Hepatocyte (in vitro differentiated cells): ENCODE data around the gene PACSIN3. TPM values are rescaled to one million over a fixed set of nuclear protein-coding genes. Genes with fewer than 3 reads are reported as not detected.

Experiments
- DNase-seq: peaks from one replicate; pipeline ENCODE4 v3.0.0-alpha.2; 2016; ENCODE audit warnings: low spot score
- H2AFZ ChIP-seq: fragments of 200-600 bp; sonication (generic); 2 replicates; pipeline ENCODE4 v1.6.0; 2016; ENCODE audit warnings: antibody characterized with exemption, mild to moderate bottlenecking
- H3K27ac ChIP-seq: fragments of 200-600 bp; sonication (generic); 2 replicates; pipeline ENCODE4 v1.5.1; 2016; ENCODE audit warnings: mild to moderate bottlenecking
- H3K27me3 ChIP-seq: fragments of 200-600 bp; sonication (generic); 2 replicates; pipeline ENCODE4 v1.6.1; 2016
- H3K36me3 ChIP-seq: fragments of 200-600 bp; sonication (generic); replicated peaks from 2 replicates; pipeline ENCODE4 v1.5.1; 2016; ENCODE audit warnings: low read depth; ENCODE audit not compliant: insufficient read depth
- H3K4me1 ChIP-seq: fragments of 200-600 bp; sonication (generic); 2 replicates; pipeline ENCODE4 v1.5.1; 2016; ENCODE audit warnings: mild to moderate bottlenecking, moderate library complexity; ENCODE audit not compliant: insufficient read depth
- H3K4me2 ChIP-seq: fragments of 200-600 bp; sonication (generic); 2 replicates; pipeline ENCODE4 v1.6.0; 2016
- H3K4me3 ChIP-seq: fragments of 200-600 bp; sonication (generic); 2 replicates; pipeline ENCODE4 v1.5.1; 2016; ENCODE audit warnings: mild to moderate bottlenecking
- H3K79me2 ChIP-seq: fragments of 200-600 bp; sonication (generic); 2 replicates; pipeline ENCODE4 v1.6.0; 2017; ENCODE audit warnings: mild to moderate bottlenecking
- H3K9me2 ChIP-seq: fragments of 200-600 bp; sonication (generic); replicated peaks from 2 replicates; pipeline ENCODE4 v1.6.0; 2017; ENCODE audit warnings: mild to moderate bottlenecking; ENCODE audit not compliant: insufficient read depth
- H3K9me3 ChIP-seq: fragments of 200-600 bp; sonication (generic); 2 replicates; pipeline ENCODE4 v1.5.1; 2016; ENCODE audit warnings: low read depth, mild to moderate bottlenecking
- H4K20me1 ChIP-seq: fragments of 200-600 bp; sonication (generic); 2 replicates; pipeline ENCODE4 v1.6.0; 2016; ENCODE audit warnings: mild to moderate bottlenecking; ENCODE audit not compliant: insufficient read depth, poor library complexity, severe bottlenecking
- EZH2 ChIP-seq: fragments of 200-600 bp; sonication (generic); IDR thresholded peaks from 2 replicates; pipeline ENCODE4 v1.6.1; 2016; ENCODE audit warnings: antibody characterized with exemption, mild to moderate bottlenecking, borderline replicate concordance
- EZH2phosphoT487 ChIP-seq: fragments of 200-600 bp; sonication (generic); IDR thresholded peaks from one replicate; pipeline ENCODE4 v1.6.1; 2018; ENCODE audit warnings: antibody characterized with exemption, mild to moderate bottlenecking, low read depth, moderate library complexity; ENCODE audit not compliant: unreplicated experiment, severe bottlenecking
- WGBS: methylation state at CpG from one replicate; pipeline ENCODE4 v1.1.6; 2016; ENCODE audit warnings: low lambda C conversion rate; ENCODE audit errors: missing lambda C conversion rate; 5-methylcytosine and 5-hydroxymethylcytosine counted together
- polyA plus RNA-seq: library from polyadenylated mRNA; unstranded; fragments of >200 nt; fragmentation: Nextera tagmentation; extraction: Ambion mirVana; gene quantifications from 2 replicates; pipeline ENCODE4 v1.2.1, GENCODE V29; 2016
- total RNA-seq: library from RNA; depleted of rRNA; stranded (reverse); fragments of >200 nt; gene quantifications from 2 replicates; pipeline ENCODE4 v1.2.3, GENCODE V29; 2014
- TF ChIP-seq, protein P1 (sequence below): fragments of 200-600 bp; sonication (generic); IDR thresholded peaks from 2 replicates; pipeline ENCODE4 v1.5.1; 2016; ENCODE audit warnings: antibody characterized with exemption, mild to moderate bottlenecking; ENCODE audit not compliant: poor library complexity

PACSIN3 gene
- total and polyA plus RNA-seq, 2 experiments from 2014 or later: 53.7 to 70.7 TPM

DNA sequence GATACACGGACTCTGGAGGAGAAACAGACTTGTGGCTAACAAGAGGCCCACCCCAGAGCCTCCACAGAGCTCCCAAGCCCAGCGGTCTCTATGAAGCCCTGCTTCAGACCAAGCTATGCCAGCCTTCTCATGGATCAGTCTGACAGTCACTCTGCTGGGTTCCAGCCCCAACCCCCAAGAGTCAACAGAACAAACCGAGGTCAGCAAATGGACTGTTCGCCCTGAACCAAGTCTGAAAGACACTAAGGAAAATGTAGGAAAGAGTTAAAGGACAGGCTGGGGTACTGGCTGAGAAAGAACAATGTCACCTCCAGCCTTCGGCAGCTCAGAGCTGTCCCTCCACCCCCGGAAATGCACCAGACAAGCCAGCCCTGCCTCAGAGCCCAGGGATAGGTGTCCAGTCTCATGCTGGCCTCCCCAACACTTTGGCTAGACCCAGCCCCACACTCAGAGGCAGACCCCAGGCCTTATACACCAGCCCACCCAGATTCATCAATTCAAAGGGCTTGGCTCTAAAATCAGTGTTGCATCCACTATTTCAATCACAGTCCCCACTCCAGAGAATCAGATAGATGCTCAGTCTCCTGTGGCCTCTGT lies 13.4 kb downstream of the PACSIN3 start:
- H3K9me3 ChIP-seq: no peaks in the 10 kb centered on the region
- H3K4me1 ChIP-seq: peaks cover 12% of the 10 kb centered on the region
- H2AFZ ChIP-seq: no peak overlapping the region
- DNase-seq: no peak
- H3K4me2 ChIP-seq: no peak overlapping the region
- no peak overlapping the region for H3K4me3 ChIP-seq
- no peak overlapping the region for H3K27ac ChIP-seq
- H3K9me2 ChIP-seq: no peaks in the 10 kb centered on the region
- peaks cover 19% of the 10 kb centered on the region for H4K20me1 ChIP-seq
- WGBS: 85% methylated on average over 6 of the region's 6 CpGs
- TF ChIP-seq EZH2phosphoT487: no peak
- TF ChIP-seq, protein P1, sequence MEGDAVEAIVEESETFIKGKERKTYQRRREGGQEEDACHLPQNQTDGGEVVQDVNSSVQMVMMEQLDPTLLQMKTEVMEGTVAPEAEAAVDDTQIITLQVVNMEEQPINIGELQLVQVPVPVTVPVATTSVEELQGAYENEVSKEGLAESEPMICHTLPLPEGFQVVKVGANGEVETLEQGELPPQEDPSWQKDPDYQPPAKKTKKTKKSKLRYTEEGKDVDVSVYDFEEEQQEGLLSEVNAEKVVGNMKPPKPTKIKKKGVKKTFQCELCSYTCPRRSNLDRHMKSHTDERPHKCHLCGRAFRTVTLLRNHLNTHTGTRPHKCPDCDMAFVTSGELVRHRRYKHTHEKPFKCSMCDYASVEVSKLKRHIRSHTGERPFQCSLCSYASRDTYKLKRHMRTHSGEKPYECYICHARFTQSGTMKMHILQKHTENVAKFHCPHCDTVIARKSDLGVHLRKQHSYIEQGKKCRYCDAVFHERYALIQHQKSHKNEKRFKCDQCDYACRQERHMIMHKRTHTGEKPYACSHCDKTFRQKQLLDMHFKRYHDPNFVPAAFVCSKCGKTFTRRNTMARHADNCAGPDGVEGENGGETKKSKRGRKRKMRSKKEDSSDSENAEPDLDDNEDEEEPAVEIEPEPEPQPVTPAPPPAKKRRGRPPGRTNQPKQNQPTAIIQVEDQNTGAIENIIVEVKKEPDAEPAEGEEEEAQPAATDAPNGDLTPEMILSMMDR: no peak
- TF ChIP-seq EZH2: no peak
- no peaks in the 10 kb centered on the region for H3K36me3 ChIP-seq
- H3K27me3 ChIP-seq: no peaks in the 10 kb centered on the region
- peaks cover 77% of the 10 kb centered on the region for H3K79me2 ChIP-seq

DNA sequence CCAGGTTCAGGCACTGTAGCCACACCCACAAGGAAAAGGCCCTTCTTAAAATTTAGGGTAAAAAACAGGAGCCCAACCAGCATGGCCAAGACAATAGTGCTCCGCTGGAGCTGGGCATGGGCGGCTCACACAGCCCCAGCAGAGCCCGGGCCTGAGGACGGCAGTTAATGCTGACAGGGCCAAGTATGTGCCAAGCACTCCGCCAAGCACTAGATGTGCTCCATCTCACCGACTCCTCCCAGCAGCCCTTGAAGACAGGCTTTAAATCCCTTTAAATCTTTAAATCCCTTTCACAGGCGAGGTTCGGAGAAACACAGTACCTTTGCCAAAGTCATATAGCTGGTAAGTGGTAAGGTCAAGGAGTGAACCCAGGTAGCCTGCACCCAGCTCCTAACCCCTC lies 14.4 kb downstream of the PACSIN3 start:
- DNase-seq: no peak
- H3K4me1 ChIP-seq: peaks cover 7% of the 10 kb centered on the region
- no peak overlapping the region for H3K4me3 ChIP-seq
- H3K9me2 ChIP-seq: no peaks in the 10 kb centered on the region
- peaks cover 19% of the 10 kb centered on the region for H4K20me1 ChIP-seq
- no peak for TF ChIP-seq EZH2phosphoT487
- no peak for TF ChIP-seq EZH2
- TF ChIP-seq, protein P1: no peak
- no peaks in the 10 kb centered on the region for H3K9me3 ChIP-seq
- 76% methylated on average over 8 of the region's 8 CpGs for WGBS
- H3K27ac ChIP-seq: no peak overlapping the region
- H3K4me2 ChIP-seq: no peak overlapping the region
- peaks cover 79% of the 10 kb centered on the region for H3K79me2 ChIP-seq
- H3K36me3 ChIP-seq: no peaks in the 10 kb centered on the region
- no peak overlapping the region for H2AFZ ChIP-seq
- no peaks in the 10 kb centered on the region for H3K27me3 ChIP-seq

DNA sequence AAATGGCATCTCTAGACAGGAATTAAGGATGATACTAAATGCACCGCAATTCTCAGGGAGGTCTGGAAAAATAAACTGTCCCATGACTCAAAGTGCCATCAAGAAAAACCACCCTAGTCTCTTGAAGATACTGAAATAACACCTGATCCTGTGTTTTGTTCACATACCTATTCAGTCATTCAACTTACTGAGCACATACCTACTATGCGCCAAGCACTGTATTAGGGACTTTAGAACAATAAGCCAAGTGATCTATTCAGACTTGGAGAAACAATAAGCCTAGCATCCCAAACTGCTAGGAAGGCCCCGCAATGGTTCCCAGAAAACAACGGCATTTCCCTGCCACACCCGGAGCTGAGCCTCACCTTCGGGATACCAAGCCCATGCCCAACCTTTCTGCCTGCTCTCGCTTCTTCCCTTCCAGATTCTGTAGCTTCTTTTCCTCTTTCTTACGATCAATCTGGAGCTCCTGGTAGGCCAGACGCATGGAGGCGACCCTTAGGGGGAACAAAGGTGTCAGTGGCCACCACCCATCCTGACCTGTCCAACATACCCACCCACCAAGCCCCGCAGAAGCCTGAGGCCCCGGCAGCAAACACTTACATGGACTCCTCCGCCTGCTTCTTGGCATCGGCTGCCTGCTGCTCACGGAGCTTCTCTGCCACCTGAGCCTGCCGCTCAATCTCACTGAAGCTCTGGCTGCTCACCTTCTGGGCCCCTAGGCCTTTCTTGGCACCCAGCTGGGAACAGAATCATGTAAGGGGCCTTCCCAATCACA lies 15.0 kb downstream of the PACSIN3 start:
- Histone ChIP-seq H3K79me2 (peaks cover 76% of the 10 kb centered on the region), H2AFZ (no peak overlapping the region), H3K27me3 (no peaks in the 10 kb centered on the region), H3K9me3 (no peaks in the 10 kb centered on the region), H4K20me1 (peaks cover 19% of the 10 kb centered on the region), H3K9me2 (no peaks in the 10 kb centered on the region), H3K4me2 (no peak overlapping the region), H3K27ac (no peak overlapping the region), H3K4me3 (no peak overlapping the region), H3K36me3 (no peaks in the 10 kb centered on the region), H3K4me1 (peaks cover 7% of the 10 kb centered on the region)
- WGBS: 98% methylated on average over 16 of the region's 16 CpGs
- DNase-seq: no peak
- TF ChIP-seq, protein P1: no peak
- TF ChIP-seq EZH2phosphoT487: no peak
- no peak for TF ChIP-seq EZH2
